CD4-positive, alpha-beta T cell treated with Interleukin-12 subunit alpha and Interleukin-12 subunit beta, for 1 hour (primary cell): Measurements from ENCODE around the gene SLC17A7.
"Not testable (repeated sequence)": the region's sequence is repeated elsewhere in the genome, so short reads cannot be mapped to it uniquely, and the experiment has no call there.

ENCODE experiments used
- DNase-seq: peaks from one replicate; pipeline ENCODE4 v3.0.0-alpha.2; 2020

SLC17A7 gene

GRCh38 chr19:49469828-49470614 lies 28.7 kb upstream of the SLC17A7 start:
- DNase-seq: peak; percentile 95

- peak; percentile 97 for DNase-seq
Measured at GRCh38 chr19:49468746-49469447, 27.6 kb upstream of the SLC17A7 start.

GRCh38 chr19:49468199-49468598 lies 26.9 kb upstream of the SLC17A7 start:
- DNase-seq: no peak

DNA sequence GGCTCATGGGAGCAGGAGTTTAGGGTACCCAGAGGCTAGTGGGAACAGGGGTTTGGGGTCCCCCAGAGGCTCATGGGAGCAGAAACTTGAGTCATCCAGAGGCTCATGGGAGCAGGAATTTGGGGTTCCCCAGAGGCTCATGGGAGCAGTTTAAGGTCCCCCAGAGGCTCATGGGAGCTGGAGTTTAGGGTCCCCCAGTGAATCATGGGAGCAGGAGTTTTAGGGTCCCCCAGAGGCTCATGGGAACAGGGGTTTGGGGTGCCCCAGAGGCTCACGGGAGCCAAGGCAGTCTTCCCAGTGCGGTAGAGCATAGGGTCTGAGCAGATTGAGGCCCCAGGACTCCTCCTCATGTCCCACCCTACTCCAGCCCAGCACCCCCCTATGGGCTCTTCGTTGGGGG lies 24.0 kb upstream of the SLC17A7 start:
- no peak for DNase-seq

DNA sequence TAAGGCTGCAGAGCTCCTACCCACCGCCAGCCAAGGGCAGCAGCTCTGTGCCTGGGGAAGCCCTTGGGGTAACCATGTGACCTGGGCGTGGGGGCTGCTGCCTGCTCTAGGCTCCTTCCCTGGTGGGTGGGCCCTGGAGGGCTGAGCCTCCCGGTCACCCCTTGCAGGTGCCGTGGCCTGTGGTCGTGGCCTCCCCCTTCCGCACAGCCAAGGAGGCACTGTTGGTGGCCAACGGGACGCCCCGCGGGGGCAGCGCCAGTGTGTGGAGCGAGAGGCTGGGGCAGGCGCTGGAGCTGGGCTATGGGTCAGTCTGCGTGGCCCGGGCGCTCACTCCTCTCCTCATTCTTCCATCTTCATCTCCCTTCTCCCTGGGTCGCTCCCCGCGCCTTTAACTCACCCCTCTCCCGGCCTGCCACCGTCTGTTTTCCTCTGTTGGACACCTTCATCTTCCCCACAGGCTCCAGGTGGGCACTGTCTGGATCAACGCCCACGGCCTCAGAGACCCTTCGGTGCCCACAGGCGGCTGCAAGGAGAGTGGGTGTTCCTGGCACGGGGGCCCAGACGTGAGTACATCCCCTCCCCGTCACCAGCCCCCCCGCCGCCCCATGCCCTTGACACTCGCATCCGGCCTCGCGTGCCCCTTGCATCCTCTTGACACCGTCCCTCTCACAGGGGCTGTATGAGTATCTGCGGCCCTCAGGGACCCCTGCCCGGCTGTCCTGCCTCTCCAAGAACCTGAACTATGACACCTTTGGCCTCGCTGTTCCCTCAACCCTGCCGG lies 22.8 kb upstream of the SLC17A7 start:
- DNase-seq: no peak

DNA sequence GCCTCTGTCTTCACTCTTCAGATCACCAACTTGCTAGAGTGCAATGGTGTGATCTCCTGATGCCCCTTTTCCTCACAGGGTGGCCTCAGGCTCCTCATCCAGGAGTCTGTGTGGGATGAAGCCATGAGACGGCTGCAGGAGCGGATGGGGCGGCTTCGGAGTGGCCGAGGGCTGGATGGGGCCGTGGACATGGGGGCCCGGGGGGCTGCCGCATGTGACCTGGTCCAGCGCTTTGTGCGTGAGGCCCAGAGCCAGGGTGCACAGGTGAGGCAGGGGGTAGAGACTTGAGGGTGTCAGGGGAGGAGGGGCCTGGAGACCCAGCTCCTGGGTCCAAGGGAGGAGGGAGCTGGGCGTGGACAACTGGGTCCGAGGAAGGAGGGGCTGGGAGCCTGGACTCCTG lies 21.2 kb upstream of the SLC17A7 start:
- no peak for DNase-seq

DNA sequence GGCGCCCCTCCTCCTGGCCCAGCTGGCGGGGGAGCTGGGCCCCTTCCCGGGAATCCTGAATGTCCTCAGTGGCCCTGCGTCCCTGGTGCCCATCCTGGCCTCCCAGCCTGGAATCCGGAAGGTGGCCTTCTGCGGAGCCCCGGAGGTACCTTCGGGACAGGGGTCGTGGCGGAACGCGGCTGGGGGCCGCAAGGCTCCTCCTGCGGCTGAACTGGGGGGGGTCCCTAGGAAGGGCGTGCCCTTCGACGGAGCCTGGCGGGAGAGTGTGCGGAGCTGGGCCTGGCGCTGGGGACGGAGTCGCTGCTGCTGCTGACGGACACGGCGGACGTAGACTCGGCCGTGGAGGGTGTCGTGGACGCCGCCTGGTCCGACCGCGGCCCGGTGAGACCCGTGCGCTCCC lies 20.3 kb upstream of the SLC17A7 start:
- DNase-seq: no peak

DNA sequence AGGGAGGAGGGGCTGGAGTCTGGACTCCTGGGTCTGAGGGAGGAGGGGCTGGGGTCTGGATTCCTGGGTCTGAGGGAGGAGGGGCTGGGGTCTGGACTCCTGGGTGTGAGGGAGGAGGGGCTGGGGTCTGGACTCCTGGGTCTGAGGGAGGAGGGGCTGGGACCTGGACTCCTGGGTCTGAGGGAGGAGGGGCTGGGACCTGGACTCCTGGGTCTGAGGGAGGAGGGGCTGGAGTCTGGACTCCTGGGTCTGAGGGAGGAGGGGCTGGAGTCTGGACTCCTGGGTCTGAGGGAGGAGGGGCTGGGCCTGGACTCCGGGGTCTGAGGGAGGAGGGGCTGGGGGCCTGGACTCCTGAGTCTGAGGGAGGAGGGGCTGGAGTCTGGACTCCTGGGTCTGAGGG lies 19.8 kb upstream of the SLC17A7 start:
- not testable (repeated sequence) for DNase-seq

- DNase-seq: no peak
Measured at GRCh38 chr19:49459388-49459787, 18.1 kb upstream of the SLC17A7 start.

GRCh38 chr19:49458567-49458903 lies 17.2 kb upstream of the SLC17A7 start:
- DNase-seq: no peak

- no peak for DNase-seq
Measured at GRCh38 chr19:49456326-49456725, 15.0 kb upstream of the SLC17A7 start.

DNA sequence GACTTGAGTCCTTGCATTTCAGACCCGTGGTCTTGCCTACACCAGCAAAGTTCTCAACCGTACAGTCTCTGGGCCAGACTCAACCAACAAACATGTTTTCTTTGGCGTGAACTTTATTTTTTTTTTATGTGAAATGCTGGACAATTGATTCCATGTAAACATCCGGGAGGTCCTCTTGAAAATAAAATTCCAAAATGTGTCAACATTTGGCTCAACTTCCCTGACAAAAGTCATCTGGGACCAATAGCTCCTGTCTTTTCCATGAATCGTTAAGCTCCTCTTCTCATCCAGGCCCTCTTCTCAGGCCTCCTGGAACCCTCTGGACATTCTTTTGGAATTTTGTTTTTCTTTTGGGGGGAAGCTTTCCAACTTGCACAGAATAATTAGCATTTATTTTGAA lies 14.4 kb upstream of the SLC17A7 start:
- no peak for DNase-seq

- peak; percentile 51 for DNase-seq
Measured at GRCh38 chr19:49453757-49454240, 12.5 kb upstream of the SLC17A7 start.

- peak; percentile 98 for DNase-seq
Measured at GRCh38 chr19:49453013-49453756, 11.9 kb upstream of the SLC17A7 start, which contains the start of gene ALDH16A1. TSS of gene ALDH16A1 (plus strand) at chr19:49453225. CDS start at chr19:49453332, 107 bp downstream.

- peak; percentile 98 for DNase-seq
Measured at GRCh38 chr19:49451430-49452181, 10.3 kb upstream of the SLC17A7 start, which contains the start of gene PIH1D1. TSS of gene PIH1D1 (minus strand) at chr19:49451814. CDS start at chr19:49451574, 240 bp downstream.

GRCh38 chr19:49450405-49450804 lies 9.1 kb upstream of the SLC17A7 start:
- no peak for DNase-seq

- DNase-seq: no peak
Measured at GRCh38 chr19:49448432-49448786, 7.1 kb upstream of the SLC17A7 start.

GRCh38 chr19:49447485-49448431 lies 6.4 kb upstream of the SLC17A7 start:
- no peak for DNase-seq

GRCh38 chr19:49445997-49446396 lies 4.7 kb upstream of the SLC17A7 start:
- no peak for DNase-seq

DNA sequence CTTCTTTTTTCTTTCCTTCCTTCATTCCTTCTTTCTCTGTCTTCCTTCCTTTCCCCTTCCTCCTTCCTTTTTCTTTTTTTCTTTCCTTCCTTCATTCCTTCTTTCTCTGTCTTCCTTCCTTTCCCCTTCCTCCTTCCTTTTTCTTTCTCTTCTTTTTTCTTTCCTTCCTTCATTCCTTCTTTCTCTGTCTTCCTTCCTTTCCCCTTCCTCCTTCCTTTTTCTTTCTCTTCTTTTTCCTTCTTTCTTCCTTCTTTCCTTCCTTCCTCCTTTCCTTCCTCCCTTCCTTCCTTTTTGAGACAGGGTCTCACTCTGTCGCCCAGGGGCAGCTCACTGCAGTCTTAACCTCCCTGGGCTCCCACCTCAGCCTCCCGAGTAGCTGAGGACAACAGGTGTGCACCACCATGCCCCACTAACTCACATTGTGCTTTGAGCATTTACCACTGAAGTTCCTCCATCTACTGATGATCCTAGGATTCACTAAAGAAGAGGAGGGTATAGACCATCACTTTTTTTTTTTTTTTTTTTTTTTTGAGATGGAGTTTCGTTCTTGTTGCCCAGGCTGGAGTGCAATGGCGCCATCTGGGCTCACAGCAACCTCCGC lies 2.9 kb upstream of the SLC17A7 start:
- DNase-seq: not testable (repeated sequence)
